NCI-H146 (cell line): ENCODE measurements around the gene B4GALNT2.
"Not testable (repeated sequence)": the region's sequence is repeated elsewhere in the genome, so short reads cannot be mapped to it uniquely, and the experiment has no call there.

Experiments used
- DNase-seq: peaks from one replicate; lab custom pipeline; 2025; lab: John Stamatoyannopoulos, UW

Gene B4GALNT2

GRCh38 chr17:49180998-49181635 is 48.5 kb downstream of the B4GALNT2 start:
- no peak for DNase-seq

- no peak for DNase-seq
These were observed 50.8 kb downstream of the B4GALNT2 start for GRCh38 chr17:49183341-49183740.

- no peak for DNase-seq
These were observed 51.2 kb downstream of the B4GALNT2 start for GRCh38 chr17:49183801-49184200.

- not testable (repeated sequence) for DNase-seq
These were observed 52.0 kb downstream of the B4GALNT2 start for GRCh38 chr17:49184522-49184921.

- not testable (repeated sequence) for DNase-seq
These were observed 52.8 kb downstream of the B4GALNT2 start for GRCh38 chr17:49185381-49185780.

- DNase-seq: no peak
These were observed 54.7 kb downstream of the B4GALNT2 start for GRCh38 chr17:49187301-49187700.

GRCh38 chr17:49190932-49191331 is 58.4 kb downstream of the B4GALNT2 start:
- no peak for DNase-seq

- DNase-seq: no peak
These were observed 58.9 kb downstream of the B4GALNT2 start for GRCh38 chr17:49191409-49191916.

GRCh38 chr17:49191917-49192741 is 59.6 kb downstream of the B4GALNT2 start:
- peak; percentile 98 for DNase-seq

GRCh38 chr17:49193513-49194296 is 61.1 kb downstream of the B4GALNT2 start:
- peak; percentile 4 for DNase-seq

GRCh38 chr17:49194297-49194607 is 61.7 kb downstream of the B4GALNT2 start:
- no peak for DNase-seq

- no peak for DNase-seq
These were observed 63.2 kb downstream of the B4GALNT2 start for GRCh38 chr17:49195751-49196150.

GRCh38 chr17:49196520-49196919 is 64.0 kb downstream of the B4GALNT2 start:
- DNase-seq: no peak

GRCh38 chr17:49197346-49197998 is 64.9 kb downstream of the B4GALNT2 start:
- DNase-seq: no peak

- no peak for DNase-seq
These were observed 65.6 kb downstream of the B4GALNT2 start for GRCh38 chr17:49198211-49198610.

- no peak for DNase-seq
These were observed 68.0 kb downstream of the B4GALNT2 start for GRCh38 chr17:49200423-49201083.

- DNase-seq: no peak
These were observed 68.9 kb downstream of the B4GALNT2 start for GRCh38 chr17:49201481-49201927.

- no peak for DNase-seq
These were observed 71.2 kb downstream of the B4GALNT2 start for GRCh38 chr17:49203796-49204195.

- no peak for DNase-seq
These were observed 71.9 kb downstream of the B4GALNT2 start for GRCh38 chr17:49204516-49204915.

GRCh38 chr17:49209061-49209571 is 76.5 kb downstream of the B4GALNT2 start:
- DNase-seq: no peak
